HUES64 (cell line): ENCODE data around the gene USH2A.
A peak's percentile ranks its signal among the peaks of the same experiment; 100 is the strongest.

ENCODE experiments used
- H3K27ac ChIP-seq: 2 replicates; pipeline ENCODE4 v1.7.0; 2013; ENCODE audit warnings: low read depth, low read length, inconsistent platforms
- H3K27me3 ChIP-seq: 2 replicates; pipeline ENCODE4 v1.6.1; 2013; ENCODE audit warnings: mild to moderate bottlenecking, low read length; ENCODE audit not compliant: insufficient read depth
- H3K36me3 ChIP-seq: 2 replicates; pipeline ENCODE4 v1.6.1; 2013; ENCODE audit warnings: mild to moderate bottlenecking, low read length; ENCODE audit not compliant: insufficient read depth
- H3K4me1 ChIP-seq: 2 replicates; pipeline ENCODE4 v1.6.1; 2013; ENCODE audit warnings: mild to moderate bottlenecking, low read length, moderate library complexity; ENCODE audit not compliant: insufficient read depth
- H3K4me3 ChIP-seq: 2 replicates; pipeline ENCODE4 v1.5.1; 2013; ENCODE audit warnings: mild to moderate bottlenecking, low read length, moderate library complexity
- H3K9ac ChIP-seq: 2 replicates; pipeline ENCODE4 v1.6.1; 2013; ENCODE audit warnings: mild to moderate bottlenecking, low read depth, low read length
- H3K9me3 ChIP-seq: 2 replicates; pipeline ENCODE4 v1.6.1; 2013; ENCODE audit warnings: low read depth, low read length; ENCODE audit not compliant: insufficient read depth
- WGBS: fragments of 150-250, 120-280 bp; methylation state at CpG from one replicate; pipeline ENCODE4 v1.1.7; 2013; ENCODE audit warnings: missing lambda C conversion rate; 5-methylcytosine and 5-hydroxymethylcytosine counted together

The USH2A gene

GRCh38 chr1:216223486-216223885, 199.8 kb downstream of the USH2A start:
- no peaks in the 10 kb centered on the region for H3K27me3 ChIP-seq
- H3K36me3 ChIP-seq: no peaks in the 10 kb centered on the region
- H3K27ac ChIP-seq: no peak overlapping the region
- no peaks in the 10 kb centered on the region for H3K9me3 ChIP-seq
- H3K4me1 ChIP-seq: no peaks in the 10 kb centered on the region
- H3K9ac ChIP-seq: no peak overlapping the region
- 86% methylated on average over 4 of the region's 4 CpGs for WGBS
- H3K4me3 ChIP-seq: no peak overlapping the region

GRCh38 chr1:216222288-216222687, 201.0 kb downstream of the USH2A start:
- H3K9me3 ChIP-seq: no peaks in the 10 kb centered on the region
- 95% methylated on average over 2 of the region's 2 CpGs for WGBS
- no peaks in the 10 kb centered on the region for H3K27me3 ChIP-seq
- H3K27ac ChIP-seq: no peak overlapping the region
- no peak overlapping the region for H3K4me3 ChIP-seq
- no peaks in the 10 kb centered on the region for H3K4me1 ChIP-seq
- no peak overlapping the region for H3K9ac ChIP-seq
- no peaks in the 10 kb centered on the region for H3K36me3 ChIP-seq

- Histone ChIP-seq H3K4me3 (peak overlapping the region; percentile 40), H3K27ac (no peak overlapping the region), H3K27me3 (no peaks in the 10 kb centered on the region), H3K9me3 (no peaks in the 10 kb centered on the region), H3K36me3 (no peaks in the 10 kb centered on the region), H3K4me1 (no peaks in the 10 kb centered on the region), H3K9ac (no peak overlapping the region)
- 35% methylated on average over 6 of the region's 6 CpGs for WGBS
Measured at GRCh38 chr1:216221260-216221700, 202.0 kb downstream of the USH2A start.

GRCh38 chr1:216216305-216216704, 206.9 kb downstream of the USH2A start:
- no peak overlapping the region for H3K9ac ChIP-seq
- H3K27ac ChIP-seq: no peak overlapping the region
- 96% methylated on average over 3 of the region's 3 CpGs for WGBS
- H3K4me1 ChIP-seq: no peaks in the 10 kb centered on the region
- H3K36me3 ChIP-seq: no peaks in the 10 kb centered on the region
- no peaks in the 10 kb centered on the region for H3K27me3 ChIP-seq
- H3K4me3 ChIP-seq: no peak overlapping the region
- H3K9me3 ChIP-seq: no peaks in the 10 kb centered on the region

GRCh38 chr1:216215169-216215568, 208.1 kb downstream of the USH2A start:
- Histone ChIP-seq H3K4me1 (no peaks in the 10 kb centered on the region), H3K4me3 (no peak overlapping the region), H3K9ac (no peak overlapping the region), H3K36me3 (no peaks in the 10 kb centered on the region), H3K9me3 (no peaks in the 10 kb centered on the region), H3K27ac (no peak overlapping the region), H3K27me3 (no peaks in the 10 kb centered on the region)

GRCh38 chr1:216212826-216213225, 210.4 kb downstream of the USH2A start:
- H3K27me3 ChIP-seq: no peaks in the 10 kb centered on the region
- H3K36me3 ChIP-seq: no peaks in the 10 kb centered on the region
- H3K9me3 ChIP-seq: no peaks in the 10 kb centered on the region
- no peak overlapping the region for H3K27ac ChIP-seq
- H3K4me1 ChIP-seq: no peaks in the 10 kb centered on the region
- 100% methylated on average over 1 of the region's 1 CpG for WGBS
- no peak overlapping the region for H3K9ac ChIP-seq
- H3K4me3 ChIP-seq: no peak overlapping the region

- no peak overlapping the region for H3K27ac ChIP-seq
- H3K9me3 ChIP-seq: no peaks in the 10 kb centered on the region
- H3K4me3 ChIP-seq: no peak overlapping the region
- 97% methylated on average over 4 of the region's 4 CpGs for WGBS
- H3K9ac ChIP-seq: no peak overlapping the region
- H3K36me3 ChIP-seq: no peaks in the 10 kb centered on the region
- no peaks in the 10 kb centered on the region for H3K27me3 ChIP-seq
- no peaks in the 10 kb centered on the region for H3K4me1 ChIP-seq
Measured at GRCh38 chr1:216210081-216210480, 213.2 kb downstream of the USH2A start.

GRCh38 chr1:216209125-216209524, 214.1 kb downstream of the USH2A start:
- no peaks in the 10 kb centered on the region for H3K4me1 ChIP-seq
- H3K27me3 ChIP-seq: no peaks in the 10 kb centered on the region
- H3K27ac ChIP-seq: no peak overlapping the region
- WGBS: 100% methylated on average over 1 of the region's 1 CpG
- H3K4me3 ChIP-seq: no peak overlapping the region
- no peaks in the 10 kb centered on the region for H3K9me3 ChIP-seq
- H3K36me3 ChIP-seq: no peaks in the 10 kb centered on the region
- no peak overlapping the region for H3K9ac ChIP-seq

GRCh38 chr1:216207154-216207553, 216.1 kb downstream of the USH2A start:
- Histone ChIP-seq H3K4me3 (no peak overlapping the region), H3K27me3 (no peaks in the 10 kb centered on the region), H3K9ac (no peak overlapping the region), H3K27ac (no peak overlapping the region), H3K4me1 (no peaks in the 10 kb centered on the region), H3K9me3 (no peaks in the 10 kb centered on the region), H3K36me3 (no peaks in the 10 kb centered on the region)
- 100% methylated on average over 1 of the region's 1 CpG for WGBS

GRCh38 chr1:216205176-216205575, 218.1 kb downstream of the USH2A start:
- no CpG with 5 or more reads among the region's 1 CpG for WGBS
- Histone ChIP-seq H3K36me3 (no peaks in the 10 kb centered on the region), H3K4me1 (no peaks in the 10 kb centered on the region), H3K27ac (no peak overlapping the region), H3K27me3 (no peaks in the 10 kb centered on the region), H3K9ac (no peak overlapping the region), H3K9me3 (no peaks in the 10 kb centered on the region), H3K4me3 (no peak overlapping the region)

- Histone ChIP-seq H3K27ac (no peak overlapping the region), H3K36me3 (no peaks in the 10 kb centered on the region), H3K9me3 (no peaks in the 10 kb centered on the region), H3K4me1 (no peaks in the 10 kb centered on the region), H3K27me3 (no peaks in the 10 kb centered on the region), H3K4me3 (no peak overlapping the region), H3K9ac (no peak overlapping the region)
- 100% methylated on average over 1 of the region's 2 CpGs for WGBS
Measured at GRCh38 chr1:216201946-216202345, 221.3 kb downstream of the USH2A start.

- H3K36me3 ChIP-seq: no peaks in the 10 kb centered on the region
- no peak overlapping the region for H3K27ac ChIP-seq
- H3K9me3 ChIP-seq: no peaks in the 10 kb centered on the region
- 94% methylated on average over 2 of the region's 3 CpGs for WGBS
- no peaks in the 10 kb centered on the region for H3K4me1 ChIP-seq
- H3K27me3 ChIP-seq: no peaks in the 10 kb centered on the region
- H3K4me3 ChIP-seq: no peak overlapping the region
- H3K9ac ChIP-seq: no peak overlapping the region
Measured at GRCh38 chr1:216200941-216201340, 222.3 kb downstream of the USH2A start.
